GM10248 (cell line): Measurements from ENCODE around the gene TRAF3.

Source experiments
- CTCF ChIA-PET: fragments of 300-600 bp; sonication (Branson Sonifier 250); formaldehyde crosslinking; extraction: SDS; loops from one replicate; lab custom pipeline; 2021; ENCODE audit warnings: antibody characterized with exemption; lab: Yijun Ruan, JAX
- POLR2A ChIA-PET: fragments of 350-650 bp; sonication (Branson Sonifier 250); formaldehyde crosslinking; extraction: SDS; loops from one replicate; lab custom pipeline; 2020; ENCODE audit warnings: antibody characterized with exemption; lab: Yijun Ruan, JAX
- DNase-seq: peaks from one replicate; pipeline ENCODE4 v3.0.0; 2012; ENCODE audit errors: extremely low spot score
- TF ChIP-seq, protein P1 (sequence below): IDR thresholded peaks from 2 replicates; pipeline ENCODE4 v1.5.1; 2012; ENCODE audit warnings: mild to moderate bottlenecking, low read depth; ENCODE audit errors: extremely low read depth, missing control alignments, control extremely low read depth

TRAF3 gene

GRCh38 chr14:102817318-102817717 lies 40.1 kb downstream of the TRAF3 start:
- no peak for DNase-seq
- CTCF ChIA-PET: interaction anchor here (1.0 to 5.7 kb wide), 7 partner anchors 11 to 122 kb away, joined by 3 to 32 read pairs (median 5); no protein-coding TSS in a partner anchor
- TF ChIP-seq, protein P1, sequence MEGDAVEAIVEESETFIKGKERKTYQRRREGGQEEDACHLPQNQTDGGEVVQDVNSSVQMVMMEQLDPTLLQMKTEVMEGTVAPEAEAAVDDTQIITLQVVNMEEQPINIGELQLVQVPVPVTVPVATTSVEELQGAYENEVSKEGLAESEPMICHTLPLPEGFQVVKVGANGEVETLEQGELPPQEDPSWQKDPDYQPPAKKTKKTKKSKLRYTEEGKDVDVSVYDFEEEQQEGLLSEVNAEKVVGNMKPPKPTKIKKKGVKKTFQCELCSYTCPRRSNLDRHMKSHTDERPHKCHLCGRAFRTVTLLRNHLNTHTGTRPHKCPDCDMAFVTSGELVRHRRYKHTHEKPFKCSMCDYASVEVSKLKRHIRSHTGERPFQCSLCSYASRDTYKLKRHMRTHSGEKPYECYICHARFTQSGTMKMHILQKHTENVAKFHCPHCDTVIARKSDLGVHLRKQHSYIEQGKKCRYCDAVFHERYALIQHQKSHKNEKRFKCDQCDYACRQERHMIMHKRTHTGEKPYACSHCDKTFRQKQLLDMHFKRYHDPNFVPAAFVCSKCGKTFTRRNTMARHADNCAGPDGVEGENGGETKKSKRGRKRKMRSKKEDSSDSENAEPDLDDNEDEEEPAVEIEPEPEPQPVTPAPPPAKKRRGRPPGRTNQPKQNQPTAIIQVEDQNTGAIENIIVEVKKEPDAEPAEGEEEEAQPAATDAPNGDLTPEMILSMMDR: no peak
- POLR2A ChIA-PET: interaction anchor here (0.6 kb wide), 1 partner anchor 156 kb away, joined by 8 read pairs; no protein-coding TSS in a partner anchor

- TF ChIP-seq, protein P1: no peak
- peak; percentile 41 for DNase-seq
- ChIA-PET POLR2A (interaction anchor here (0.6 to 2.0 kb wide), 3 partner anchors 11 to 125 kb away, joined by 3 to 6 read pairs (median 4); no protein-coding TSS in a partner anchor), CTCF (interaction anchor here (0.9 to 5.7 kb wide), 11 partner anchors 9 to 293 kb away, joined by 3 to 32 read pairs (median 4); no protein-coding TSS in a partner anchor)
Measured at GRCh38 chr14:102817942-102818940, 41.0 kb downstream of the TRAF3 start.

DNA sequence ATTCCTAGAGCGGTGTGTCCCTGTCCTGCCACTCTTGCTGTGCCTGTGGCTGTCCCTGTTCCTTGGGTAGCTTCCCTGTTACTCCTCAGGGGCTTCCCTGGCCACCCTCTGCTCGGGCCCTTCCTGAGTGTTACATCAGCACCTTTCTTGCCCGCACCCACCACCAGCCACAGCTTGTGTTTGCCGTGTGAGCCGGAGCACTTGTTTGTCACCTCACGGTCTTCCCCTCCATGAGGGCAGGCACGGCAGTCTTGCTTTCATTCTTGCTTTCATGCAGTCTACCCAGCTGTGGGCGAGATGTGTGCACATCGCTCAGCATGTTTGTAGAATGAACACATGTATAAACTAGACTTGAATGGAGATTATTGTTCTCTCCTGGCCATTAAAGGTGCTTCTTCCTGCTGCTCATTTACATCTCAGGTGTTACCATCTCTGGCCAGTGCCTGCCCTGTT lies 42.0 kb downstream of the TRAF3 start:
- ChIA-PET POLR2A (interaction anchor here (0.6 to 2.0 kb wide), 2 partner anchors 12 to 126 kb away, joined by 4 to 6 read pairs; no protein-coding TSS in a partner anchor), CTCF (interaction anchor here (1.5 to 5.7 kb wide), 7 partner anchors 10 to 294 kb away, joined by 4 to 32 read pairs (median 6); no protein-coding TSS in a partner anchor)
- DNase-seq: peak; percentile 76
- TF ChIP-seq, protein P1: no peak

DNA sequence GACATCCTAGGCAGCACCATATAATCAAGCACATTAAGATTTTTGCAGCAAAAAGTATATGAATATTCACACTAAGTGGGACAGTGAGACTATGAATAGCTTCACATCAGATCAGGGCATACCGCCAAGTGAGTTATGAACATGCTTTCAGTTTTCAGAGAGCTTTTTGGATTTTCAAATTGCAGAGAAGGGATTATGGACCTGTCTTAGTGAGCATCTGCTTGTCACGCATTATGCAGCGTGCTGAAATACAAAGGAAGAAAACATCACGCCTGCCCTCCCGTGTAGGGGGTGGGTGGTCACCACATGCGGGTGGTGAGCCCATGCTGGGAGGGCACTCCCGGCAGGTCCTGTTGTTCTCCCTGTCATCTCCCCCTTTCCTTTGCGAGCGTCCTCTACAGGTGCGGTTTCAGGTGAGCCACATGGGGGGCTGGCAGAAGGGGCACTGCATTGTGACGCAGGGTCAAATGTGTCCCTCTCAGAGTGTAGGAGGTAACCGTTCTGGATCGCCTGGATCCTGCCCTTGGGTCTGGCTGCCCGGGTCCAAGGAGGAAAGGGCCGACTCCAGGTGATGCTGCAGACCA lies 42.6 kb downstream of the TRAF3 start:
- CTCF ChIA-PET: interaction anchor here (1.2 to 5.7 kb wide), 8 partner anchors 10 to 295 kb away, joined by 3 to 32 read pairs (median 4); no protein-coding TSS in a partner anchor

DNA sequence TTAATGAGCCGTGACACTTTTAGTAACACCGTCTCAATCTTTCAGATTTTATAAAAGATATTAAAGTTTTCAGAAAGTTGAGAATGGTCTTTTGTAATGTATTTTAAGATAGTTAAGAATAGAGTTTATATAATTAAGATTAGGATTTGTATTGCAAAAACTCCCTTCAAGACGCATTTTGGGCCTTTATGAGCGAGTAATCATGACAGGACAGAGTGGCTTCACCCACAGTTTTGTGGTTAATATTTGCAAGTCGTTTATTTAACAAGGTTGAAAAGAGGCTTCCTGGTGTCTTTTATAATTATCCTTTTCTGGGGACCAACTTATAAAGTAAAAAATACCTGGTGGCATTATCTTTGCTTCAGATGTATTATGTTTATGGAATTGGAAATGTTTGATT lies 44.0 kb downstream of the TRAF3 start:
- ChIA-PET CTCF (interaction anchor here (1.6 to 5.7 kb wide), 3 partner anchors 21 to 126 kb away, joined by 3 to 32 read pairs (median 5); no protein-coding TSS in a partner anchor), POLR2A (interaction anchor here (0.6 kb wide), 1 partner anchor 60 kb away, joined by 3 read pairs; no protein-coding TSS in a partner anchor)
- DNase-seq: no peak
- TF ChIP-seq, protein P1: no peak

More for the DNA sequence above, 42.6 kb downstream of the TRAF3 start:
- TF ChIP-seq, protein P1: no peak
- POLR2A ChIA-PET: interaction anchor here (2.0 kb wide), 1 partner anchor 13 kb away, joined by 6 read pairs; no protein-coding TSS in a partner anchor
- no peak for DNase-seq
